Dedifferentiated amniotic fluid mesenchymal stem cell (primary cell): ENCODE data around the gene MYH3.
"Not testable (repeated sequence)": the region's sequence is repeated elsewhere in the genome, so short reads cannot be mapped to it uniquely, and the experiment has no call there.

Source experiments
- DNase-seq: peaks from one replicate; pipeline ENCODE4 v3.0.0-alpha.2; 2016; ENCODE audit errors: extremely low spot score

The MYH3 gene

GRCh38 chr17:10657148-10657547 is at the start of gene MYH3:
TSS of gene MYH3 (minus strand) at chr17:10657309. CDS start at chr17:10655064, 2,245 bp downstream.
- no peak for DNase-seq

GRCh38 chr17:10705727-10706126 is 48.6 kb upstream of the MYH3 start:
- DNase-seq, result no peak

- DNase-seq, result no peak
Measured at GRCh38 chr17:10702574-10702973, 45.5 kb upstream of the MYH3 start.

GRCh38 chr17:10699856-10700255 is 42.7 kb upstream of the MYH3 start:
- DNase-seq, result no peak

DNA sequence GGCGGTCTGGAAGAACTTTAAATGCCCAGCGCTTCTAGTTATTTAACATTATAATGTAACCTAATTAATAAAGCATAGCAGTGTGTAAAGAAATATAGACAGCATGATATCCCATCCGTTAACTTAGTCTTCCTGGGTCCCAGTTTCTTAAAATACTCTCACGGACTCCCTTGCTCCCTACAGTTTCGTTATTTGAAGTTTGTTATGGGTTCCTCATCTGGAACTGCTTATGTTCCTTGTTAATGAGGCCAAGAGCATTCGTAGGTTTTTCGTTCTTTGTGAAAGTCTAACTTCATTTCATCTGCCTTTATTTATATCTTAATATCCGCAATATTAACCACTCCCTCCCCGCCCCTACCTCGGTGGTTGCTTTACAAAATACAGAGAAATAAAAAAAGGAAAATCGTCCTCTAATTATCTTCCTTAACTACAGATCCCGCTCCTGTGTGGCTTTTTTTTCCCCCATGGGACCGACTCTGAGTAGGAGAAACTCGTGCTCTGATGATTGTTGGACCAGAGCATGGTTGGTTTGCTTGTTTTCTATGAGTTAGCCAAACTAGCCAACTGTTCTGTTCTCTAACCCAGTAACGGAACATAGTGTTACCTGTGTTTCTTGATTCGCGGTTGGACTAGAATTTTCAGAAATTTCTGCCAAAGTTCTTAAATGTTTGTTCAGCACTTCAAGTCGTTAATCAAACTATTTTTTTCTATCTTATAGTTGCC is 41.1 kb upstream of the MYH3 start:
- DNase-seq, result no peak

- DNase-seq, result peak; percentile 94
Measured at GRCh38 chr17:10697092-10698081, 40.3 kb upstream of the MYH3 start, which contains the start of the genes ADPRM and SCO1. TSS of gene ADPRM (plus strand) at chr17:10697594. CDS start at chr17:10704927, 7,333 bp downstream. TSS of gene SCO1 (minus strand) at chr17:10697533. CDS start at chr17:10697507, 26 bp downstream.

GRCh38 chr17:10695875-10696407 is 38.8 kb upstream of the MYH3 start:
- DNase-seq, result not testable (repeated sequence)

DNA sequence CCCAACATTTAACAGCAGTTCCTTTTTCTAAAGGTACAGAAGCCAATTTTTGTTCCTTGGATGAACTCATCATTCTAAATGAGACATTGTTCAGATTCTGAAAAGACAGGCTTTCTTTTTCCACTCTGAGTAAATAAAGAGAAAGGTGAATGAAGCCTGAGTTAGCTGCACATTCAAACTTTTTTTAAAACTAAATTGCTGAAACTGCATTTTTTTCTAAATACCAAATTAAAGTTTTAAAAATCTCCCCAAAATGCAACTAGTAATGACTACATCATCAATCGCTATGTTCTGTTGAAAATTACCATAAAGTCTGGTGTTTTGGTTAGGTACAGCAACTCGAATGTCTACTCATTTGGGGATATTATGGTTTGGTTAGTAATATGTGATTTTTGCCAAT is 30.4 kb upstream of the MYH3 start:
- no peak for DNase-seq

- DNase-seq, result no peak
Measured at GRCh38 chr17:10683853-10684252, 26.7 kb upstream of the MYH3 start.

DNA sequence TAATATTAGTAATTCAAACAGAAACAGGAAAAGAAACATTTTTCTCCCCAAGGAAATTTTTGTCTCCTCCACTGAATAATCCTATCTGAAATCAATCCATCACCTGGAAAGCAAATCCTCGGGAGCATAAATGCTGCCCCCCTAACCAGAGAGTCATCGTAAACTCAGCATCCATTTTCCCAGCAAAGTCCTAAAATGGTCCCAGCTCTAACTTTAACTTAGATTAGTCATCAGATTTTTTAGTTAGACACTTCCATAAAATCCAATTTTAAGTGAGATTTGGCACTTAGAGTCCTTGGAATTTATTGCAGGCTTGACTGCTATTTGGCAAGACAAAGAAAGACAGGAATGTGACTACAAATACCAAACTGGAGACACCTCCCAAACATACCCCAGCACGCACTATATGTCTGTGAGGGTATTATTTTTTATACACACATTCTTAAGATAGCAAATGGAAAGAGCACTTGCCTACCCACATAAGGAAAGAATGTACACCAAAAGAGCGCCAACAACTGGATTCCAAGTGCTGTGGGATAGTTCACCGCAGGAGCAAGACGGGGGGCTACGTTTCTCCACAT is 24.8 kb upstream of the MYH3 start:
- DNase-seq, result peak; percentile 75

DNA sequence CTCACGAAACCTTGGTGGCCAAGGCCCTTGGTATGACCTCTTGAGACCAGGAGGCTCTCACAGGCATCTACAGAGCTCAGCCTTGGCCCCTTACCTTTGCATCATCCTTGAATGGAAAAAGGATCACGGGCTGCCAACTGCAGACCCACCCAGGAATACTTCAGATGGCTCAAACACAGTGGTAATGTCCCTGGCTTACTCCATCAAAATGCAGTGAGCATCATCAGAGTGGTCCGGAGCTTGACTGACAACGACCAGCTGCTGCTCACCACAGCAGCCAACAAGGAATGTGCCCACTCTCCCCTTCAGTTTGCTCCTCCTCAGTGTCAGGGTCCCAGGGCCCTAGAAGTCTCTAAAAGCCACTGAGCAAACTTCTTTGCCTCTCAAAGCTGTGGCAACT is 17.6 kb upstream of the MYH3 start:
- no peak for DNase-seq

DNA sequence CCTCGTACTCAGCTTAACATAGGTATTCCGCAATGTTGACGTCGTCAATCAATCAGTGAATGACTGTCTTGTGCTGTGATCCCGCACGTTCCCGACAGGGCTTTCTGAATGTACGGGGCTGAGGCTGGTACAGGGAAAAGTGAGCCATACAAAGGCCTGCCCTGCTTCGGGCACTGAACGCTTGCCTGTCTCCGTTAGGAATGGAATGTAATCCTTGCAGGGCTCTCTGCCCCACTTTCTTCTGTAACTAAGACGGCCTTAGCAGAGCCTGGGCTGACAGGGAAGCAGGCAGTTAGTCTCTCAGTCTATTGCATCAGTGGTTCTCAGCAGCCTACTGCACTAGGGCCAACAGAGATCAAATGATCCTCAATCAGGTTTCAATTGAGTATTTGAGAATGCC is 16.2 kb upstream of the MYH3 start:
- DNase-seq, result no peak

DNA sequence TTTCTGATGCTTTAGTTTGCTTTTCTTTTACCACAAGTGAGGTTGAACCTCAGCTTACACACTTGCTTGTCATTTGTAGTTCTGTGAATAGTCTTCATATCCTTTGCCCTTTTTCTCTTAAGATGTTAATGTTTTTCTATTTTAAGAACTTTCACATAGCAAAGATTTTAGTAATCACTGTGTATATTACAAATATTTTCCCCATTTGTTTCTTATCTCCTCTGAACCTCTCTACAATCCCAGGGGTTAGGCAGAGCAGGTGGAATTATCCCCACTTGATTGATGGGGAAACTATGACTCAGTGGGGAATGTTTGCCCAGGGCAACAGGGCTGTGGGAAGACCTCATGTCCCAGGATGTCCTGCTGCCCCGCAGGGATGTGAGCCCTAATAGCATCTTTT is 11.7 kb upstream of the MYH3 start:
- DNase-seq, result no peak

GRCh38 chr17:10666906-10667305 is 9.8 kb upstream of the MYH3 start:
- DNase-seq, result no peak

DNA sequence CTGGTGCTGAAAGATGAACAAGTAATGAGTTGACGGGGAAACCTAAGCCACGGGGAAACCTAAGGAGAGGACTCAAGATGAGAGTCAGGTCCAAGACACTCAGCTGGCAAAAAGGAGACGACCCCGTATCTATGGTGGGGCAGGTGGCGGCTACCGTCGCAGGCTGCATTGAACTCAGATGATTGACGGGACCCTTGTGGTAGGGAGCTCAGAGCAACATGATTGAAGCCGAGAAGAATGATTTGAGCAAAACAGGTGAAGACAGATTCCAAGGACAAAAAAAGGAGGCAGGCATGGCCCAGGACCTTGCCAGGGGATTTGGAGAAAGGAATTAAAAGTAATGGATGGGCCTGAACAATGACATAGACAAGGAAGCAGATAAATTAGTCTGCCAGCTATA is 7.5 kb upstream of the MYH3 start:
- no peak for DNase-seq

GRCh38 chr17:10663231-10663630 is 6.1 kb upstream of the MYH3 start:
- DNase-seq, result no peak

- DNase-seq, result no peak
Measured at GRCh38 chr17:10661437-10661836, 4.3 kb upstream of the MYH3 start.

GRCh38 chr17:10657879-10658278 is 770 bp upstream of the MYH3 start:
- no peak for DNase-seq

- DNase-seq, result no peak
Measured at GRCh38 chr17:10653987-10654386, 3.1 kb downstream of the MYH3 start.

DNA sequence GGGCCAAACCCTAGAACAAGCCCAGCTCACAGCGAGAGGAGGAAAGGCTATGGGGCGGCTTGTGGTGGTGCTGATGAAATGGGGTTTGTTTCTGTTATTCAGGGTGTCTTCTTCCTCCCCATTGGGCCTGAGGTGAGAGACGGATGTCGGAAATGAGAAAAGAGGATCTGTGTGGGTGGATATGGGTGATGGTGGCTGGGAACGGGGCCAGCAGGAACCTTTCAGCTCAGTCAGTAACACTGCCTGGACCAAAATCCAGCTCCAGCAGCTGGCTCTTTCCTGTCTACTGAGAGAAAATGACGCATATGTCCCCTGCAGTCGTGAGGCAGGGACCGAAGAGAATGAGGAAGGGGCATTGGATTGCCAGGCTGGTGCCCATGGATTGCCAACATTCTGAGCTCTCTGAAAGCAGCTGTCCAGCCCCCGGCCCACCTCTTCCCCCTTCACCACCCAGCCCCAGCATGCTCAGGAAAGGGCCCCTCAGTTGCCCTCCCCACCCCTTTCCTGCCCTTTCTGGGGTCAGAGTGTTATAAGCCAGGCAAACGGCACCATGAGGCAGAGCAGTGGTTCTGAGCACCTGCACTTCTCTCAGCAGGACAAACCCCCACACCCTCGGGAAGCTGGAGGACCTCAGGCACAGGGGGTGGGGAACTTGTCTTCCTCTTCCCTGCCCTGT is 4.0 kb downstream of the MYH3 start:
- DNase-seq, result no peak

DNA sequence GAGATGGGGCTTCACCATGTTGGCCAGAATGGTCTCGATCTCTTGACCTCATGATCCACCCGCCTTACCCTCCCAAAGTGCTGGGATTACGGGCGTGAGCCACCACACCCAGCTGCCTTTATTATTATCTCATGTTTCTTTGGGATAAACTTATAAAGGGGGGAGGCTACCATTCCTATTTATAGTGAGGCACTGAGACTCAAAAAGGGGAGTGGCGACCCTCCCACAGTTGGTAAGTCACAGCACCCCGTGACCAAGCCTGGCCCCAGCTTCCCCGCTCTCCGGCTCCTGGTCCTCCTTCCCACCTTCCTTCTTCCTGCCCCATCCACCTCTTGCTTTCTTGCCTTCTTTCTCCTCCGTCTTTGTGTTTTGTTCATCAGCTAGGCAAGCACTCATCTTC is 5.2 kb downstream of the MYH3 start:
- DNase-seq, result no peak
